HAP-1 (cell line): ENCODE results near the gene SDK1.

Experiments used
- DNase-seq, 2 experiments: peaks; one replicate each; pipeline ENCODE4 v3.0.0-alpha.2; 2016 to 2020; ENCODE audit warnings: low spot score in 2 of 2
- H3K27me3 ChIP-seq: fragments of 250-450 bp; sonication (Bioruptor Pico); 2 replicates; pipeline ENCODE4 v1.5.1; 2020; ENCODE audit warnings: low read depth, mild to moderate bottlenecking, moderate library complexity
- H3K36me3 ChIP-seq: fragments of 250-450 bp; sonication (Bioruptor Pico); replicated peaks from 2 replicates; pipeline ENCODE4 v1.5.1; 2020; ENCODE audit warnings: mild to moderate bottlenecking
- H3K4me1 ChIP-seq: fragments of 250-450 bp; sonication (Bioruptor Pico); 2 replicates; pipeline ENCODE4 v1.5.1; 2020; ENCODE audit warnings: mild to moderate bottlenecking
- H3K4me3 ChIP-seq: fragments of 250-450 bp; sonication (Bioruptor Pico); 2 replicates; pipeline ENCODE4 v1.5.1; 2020; ENCODE audit warnings: mild to moderate bottlenecking, moderate library complexity
- H3K9me3 ChIP-seq: fragments of 250-450 bp; sonication (Bioruptor Pico); 2 replicates; pipeline ENCODE4 v1.5.1; 2020; ENCODE audit warnings: mild to moderate bottlenecking, moderate library complexity
- in situ Hi-C: fragments of 300-500 bp; cut with MboI; formaldehyde crosslinking; loops from 3 replicates; pipeline ENCODE4 v1.14.3; 2020; ENCODE audit warnings: low sequenced_read_pairs, inconsistent platforms, mixed read lengths

SDK1 gene

GRCh38 chr7:4001742-4002141 lies 700.7 kb downstream of the SDK1 start:
- Histone ChIP-seq H3K27me3 (no peaks in the 10 kb centered on the region), H3K4me1 (no peaks in the 10 kb centered on the region), H3K9me3 (no peaks in the 10 kb centered on the region; the same call in 1 of the 2 replicates), H3K4me3 (no peak overlapping the region), H3K36me3 (no peaks in the 10 kb centered on the region)
- in situ Hi-C loops, result no loop called here
- no peak for DNase-seq

- Histone ChIP-seq H3K4me1 (no peaks in the 10 kb centered on the region), H3K36me3 (no peaks in the 10 kb centered on the region), H3K27me3 (no peaks in the 10 kb centered on the region), H3K4me3 (no peak overlapping the region), H3K9me3 (no peaks in the 10 kb centered on the region; the same call in 1 of the 2 replicates)
- in situ Hi-C loops, result no loop called here
- DNase-seq, result no peak
Observed at GRCh38 chr7:4003503-4003902, 702.5 kb downstream of the SDK1 start.

GRCh38 chr7:4006687-4007086 lies 705.6 kb downstream of the SDK1 start:
- no peak overlapping the region for H3K4me3 ChIP-seq
- in situ Hi-C loops, result no loop called here
- no peaks in the 10 kb centered on the region for H3K4me1 ChIP-seq
- no peaks in the 10 kb centered on the region for H3K36me3 ChIP-seq
- no peaks in the 10 kb centered on the region for H3K9me3 ChIP-seq
- DNase-seq, result no peak
- H3K27me3 ChIP-seq, result no peaks in the 10 kb centered on the region

- H3K27me3 ChIP-seq, result no peaks in the 10 kb centered on the region
- H3K4me3 ChIP-seq, result no peak overlapping the region
- in situ Hi-C loops, result no loop called here
- no peaks in the 10 kb centered on the region for H3K4me1 ChIP-seq
- no peaks in the 10 kb centered on the region for H3K36me3 ChIP-seq
- no peak for DNase-seq
- no peaks in the 10 kb centered on the region for H3K9me3 ChIP-seq
Observed at GRCh38 chr7:4009211-4010060, 708.4 kb downstream of the SDK1 start.

GRCh38 chr7:4010061-4010605 lies 709.1 kb downstream of the SDK1 start:
- Histone ChIP-seq H3K27me3 (no peaks in the 10 kb centered on the region), H3K36me3 (no peaks in the 10 kb centered on the region), H3K4me1 (no peaks in the 10 kb centered on the region), H3K4me3 (no peak overlapping the region), H3K9me3 (no peaks in the 10 kb centered on the region)
- no peak for DNase-seq
- in situ Hi-C loops, result no loop called here

- DNase-seq, result no peak
Observed at GRCh38 chr7:4010923-4011656, 710.0 kb downstream of the SDK1 start.

GRCh38 chr7:4013793-4014192 lies 712.7 kb downstream of the SDK1 start:
- no peaks in the 10 kb centered on the region for H3K27me3 ChIP-seq
- in situ Hi-C loops, result no loop called here
- H3K36me3 ChIP-seq, result no peaks in the 10 kb centered on the region
- H3K4me1 ChIP-seq, result no peaks in the 10 kb centered on the region
- DNase-seq, result no peak
- H3K9me3 ChIP-seq, result no peaks in the 10 kb centered on the region
- no peak overlapping the region for H3K4me3 ChIP-seq

More at GRCh38 chr7:4010923-4011656, 710.0 kb downstream of the SDK1 start:
- Histone ChIP-seq H3K27me3 (no peaks in the 10 kb centered on the region), H3K9me3 (no peaks in the 10 kb centered on the region), H3K4me3 (no peak overlapping the region), H3K36me3 (no peaks in the 10 kb centered on the region), H3K4me1 (no peaks in the 10 kb centered on the region)
- in situ Hi-C loops, result no loop called here

- in situ Hi-C loops, result no loop called here
Observed at GRCh38 chr7:4014346-4015050, 713.4 kb downstream of the SDK1 start.

GRCh38 chr7:4015371-4015770 lies 714.3 kb downstream of the SDK1 start:
- Histone ChIP-seq H3K36me3 (no peaks in the 10 kb centered on the region), H3K9me3 (no peaks in the 10 kb centered on the region), H3K4me1 (no peaks in the 10 kb centered on the region), H3K4me3 (no peak overlapping the region), H3K27me3 (no peaks in the 10 kb centered on the region)
- in situ Hi-C loops, result no loop called here
- no peak for DNase-seq

More at GRCh38 chr7:4014346-4015050, 713.4 kb downstream of the SDK1 start:
- no peak overlapping the region for H3K4me3 ChIP-seq
- H3K9me3 ChIP-seq, result no peaks in the 10 kb centered on the region
- H3K27me3 ChIP-seq, result no peaks in the 10 kb centered on the region
- H3K4me1 ChIP-seq, result no peaks in the 10 kb centered on the region
- no peak for DNase-seq
- H3K36me3 ChIP-seq, result no peaks in the 10 kb centered on the region

GRCh38 chr7:4015996-4016395 lies 714.9 kb downstream of the SDK1 start:
- Histone ChIP-seq H3K4me1 (no peaks in the 10 kb centered on the region), H3K36me3 (no peaks in the 10 kb centered on the region), H3K4me3 (no peak overlapping the region), H3K27me3 (no peaks in the 10 kb centered on the region), H3K9me3 (no peaks in the 10 kb centered on the region)
- in situ Hi-C loops, result no loop called here
- DNase-seq, result no peak

- in situ Hi-C loops, result no loop called here
- no peaks in the 10 kb centered on the region for H3K27me3 ChIP-seq
Observed at GRCh38 chr7:4017081-4017480, 716.0 kb downstream of the SDK1 start.

GRCh38 chr7:4017785-4018184 lies 716.7 kb downstream of the SDK1 start:
- no peaks in the 10 kb centered on the region for H3K27me3 ChIP-seq
- H3K36me3 ChIP-seq, result no peaks in the 10 kb centered on the region
- no peaks in the 10 kb centered on the region for H3K4me1 ChIP-seq
- no peaks in the 10 kb centered on the region for H3K9me3 ChIP-seq
- in situ Hi-C loops, result no loop called here
- DNase-seq, result no peak
- no peak overlapping the region for H3K4me3 ChIP-seq

More at GRCh38 chr7:4017081-4017480, 716.0 kb downstream of the SDK1 start:
- Histone ChIP-seq H3K4me1 (no peaks in the 10 kb centered on the region), H3K4me3 (no peak overlapping the region), H3K36me3 (no peaks in the 10 kb centered on the region), H3K9me3 (no peaks in the 10 kb centered on the region)
- DNase-seq, result no peak

- Histone ChIP-seq H3K36me3 (no peaks in the 10 kb centered on the region), H3K9me3 (no peaks in the 10 kb centered on the region), H3K4me3 (no peak overlapping the region), H3K4me1 (no peaks in the 10 kb centered on the region), H3K27me3 (no peaks in the 10 kb centered on the region)
- in situ Hi-C loops, result no loop called here
- no peak for DNase-seq
Observed at GRCh38 chr7:4018601-4019316, 717.7 kb downstream of the SDK1 start.
